RCC 7860 (cell line): ENCODE measurements around the gene TMEM156.

Experiments used
- DNase-seq: peaks from one replicate; pipeline ENCODE4 v3.0.0-alpha.2; 2015; ENCODE audit warnings: low spot score
- FAIRE-seq: peaks from 2 replicates; lab custom pipeline; 2012; peaks lifted over from hg19 to GRCh38; lab: Jason Lieb, UNC

TMEM156 gene

DNA sequence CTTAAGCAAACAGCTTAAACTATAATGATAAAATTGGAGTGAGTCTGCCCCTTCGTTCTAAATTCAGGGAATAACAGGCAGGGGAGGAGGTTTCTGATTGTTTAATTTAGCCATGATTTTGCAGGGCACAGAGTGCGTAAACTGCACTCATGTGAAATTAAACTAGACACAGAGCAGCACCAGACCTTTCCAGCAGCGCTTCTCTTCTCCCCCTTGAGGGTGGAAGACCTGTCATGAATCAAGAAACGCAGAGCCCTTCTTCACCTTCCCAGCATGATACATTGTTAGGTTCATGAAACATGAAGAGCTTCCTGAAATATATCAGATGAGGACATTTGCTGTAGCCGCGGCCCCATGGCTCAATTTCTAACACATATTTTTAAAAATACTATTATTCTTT is 101.5 kb downstream of the TMEM156 start:
- DNase-seq (no peak), FAIRE-seq (no peak)

DNA sequence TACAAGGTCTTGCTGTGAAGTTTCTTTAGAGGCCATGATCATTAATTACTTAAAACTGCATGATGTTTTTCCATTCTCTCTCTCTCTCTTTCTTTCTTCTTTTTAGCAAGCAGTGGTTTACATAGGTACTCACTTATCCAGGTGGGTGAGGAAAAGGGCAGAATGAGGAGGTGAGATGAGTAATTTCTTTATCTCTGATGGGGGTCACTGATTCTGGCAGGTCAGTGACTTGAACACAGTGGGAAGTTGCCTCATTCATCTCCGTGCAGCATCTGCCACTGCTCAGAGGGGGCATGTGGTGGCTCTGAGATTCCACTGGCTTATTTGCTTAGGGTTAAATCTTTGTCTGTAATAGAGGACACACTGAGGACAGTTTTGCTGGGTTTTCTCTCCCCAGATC is 102.0 kb downstream of the TMEM156 start:
- DNase-seq = no peak
- no peak for FAIRE-seq

DNA sequence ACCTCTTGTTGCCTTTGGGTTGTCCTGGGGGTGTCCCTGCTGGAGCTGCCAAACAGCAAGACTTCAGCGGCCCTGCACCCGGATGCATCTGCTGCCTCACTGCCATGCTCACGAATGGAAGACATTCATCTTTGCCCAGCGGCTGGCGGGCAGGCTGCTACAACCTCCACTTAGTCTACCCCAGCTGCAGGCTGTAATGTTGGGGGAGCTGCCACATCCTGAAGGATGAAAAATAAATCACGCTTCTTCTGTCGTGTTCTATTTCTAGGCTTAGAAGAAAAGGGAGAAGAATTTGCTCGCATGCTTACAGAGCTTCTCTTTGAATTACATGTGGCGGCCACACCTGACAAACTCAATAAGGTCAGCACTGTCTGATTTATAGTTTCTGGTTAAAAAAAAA is 103.2 kb downstream of the TMEM156 start:
- no peak for DNase-seq
- no peak for FAIRE-seq

DNA sequence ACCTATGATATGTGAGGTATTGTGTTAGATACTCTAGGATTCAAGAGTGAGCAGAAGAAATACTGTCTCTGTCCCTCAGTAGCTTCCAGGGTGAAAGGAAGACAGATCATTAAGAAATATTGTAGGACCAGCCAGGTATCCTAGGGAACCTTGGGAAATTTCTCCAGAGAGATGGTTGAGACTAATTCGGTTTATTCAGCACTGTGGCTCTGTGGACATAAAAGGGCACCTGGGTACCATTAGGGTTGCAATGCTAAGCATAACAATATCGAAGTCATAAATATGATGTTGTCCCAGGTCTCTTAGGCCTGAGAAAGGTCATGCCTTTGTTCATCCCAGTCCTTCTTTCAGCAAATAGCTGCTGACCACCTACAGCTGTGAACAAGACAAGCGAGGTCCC is 103.6 kb downstream of the TMEM156 start:
- no peak for FAIRE-seq

GRCh38 chr4:38926896-38927295 is 105.3 kb downstream of the TMEM156 start:
- DNase-seq (no peak), FAIRE-seq (no peak)

More for the DNA sequence above, 103.6 kb downstream of the TMEM156 start:
- no peak for DNase-seq

DNA sequence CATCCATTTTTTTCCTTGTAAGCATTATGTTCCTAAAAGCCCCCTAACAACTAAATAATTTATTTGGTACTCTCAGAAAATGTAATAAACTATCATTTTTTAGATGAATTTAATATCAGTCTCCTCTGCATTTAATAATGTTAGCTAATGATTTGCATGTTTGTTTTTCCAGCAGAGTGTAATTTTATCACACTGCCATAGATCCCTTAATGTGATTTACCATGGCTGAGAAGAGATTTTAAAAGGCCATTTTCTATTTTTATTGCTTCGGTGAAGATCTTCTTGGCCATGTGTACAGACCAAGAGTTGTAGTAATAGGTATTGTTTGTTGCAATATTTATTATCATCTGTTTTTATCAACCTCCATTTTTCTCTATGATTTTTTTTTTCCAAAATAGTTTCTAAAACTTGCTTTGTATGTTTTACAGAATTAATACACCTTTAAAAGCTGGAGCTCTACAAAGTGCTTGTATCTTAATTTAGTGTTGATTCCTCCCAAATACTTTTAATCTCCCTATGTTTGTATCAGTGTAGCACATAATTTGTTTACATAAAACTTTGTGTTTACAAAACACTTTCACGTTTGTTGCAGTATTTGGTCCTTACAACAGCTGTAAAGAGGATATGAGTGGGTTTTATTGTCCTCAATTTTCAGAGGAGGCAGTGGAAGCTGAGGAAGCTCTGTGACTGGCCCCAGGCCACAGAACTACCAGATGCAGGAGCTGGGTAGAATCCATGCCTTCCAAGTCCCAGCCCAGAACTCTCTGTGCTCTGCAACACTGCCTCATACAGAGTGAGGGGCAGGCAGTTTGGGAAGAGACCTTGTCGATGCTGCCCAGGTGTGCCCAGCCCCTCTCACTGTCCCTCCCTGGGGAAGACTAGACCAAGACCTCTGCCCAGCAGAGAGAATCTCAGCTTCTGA is 106.5 kb downstream of the TMEM156 start:
- DNase-seq (no peak), FAIRE-seq (no peak)

- FAIRE-seq (no peak), DNase-seq (no peak)
These were observed 107.9 kb downstream of the TMEM156 start for GRCh38 chr4:38924353-38924752.

DNA sequence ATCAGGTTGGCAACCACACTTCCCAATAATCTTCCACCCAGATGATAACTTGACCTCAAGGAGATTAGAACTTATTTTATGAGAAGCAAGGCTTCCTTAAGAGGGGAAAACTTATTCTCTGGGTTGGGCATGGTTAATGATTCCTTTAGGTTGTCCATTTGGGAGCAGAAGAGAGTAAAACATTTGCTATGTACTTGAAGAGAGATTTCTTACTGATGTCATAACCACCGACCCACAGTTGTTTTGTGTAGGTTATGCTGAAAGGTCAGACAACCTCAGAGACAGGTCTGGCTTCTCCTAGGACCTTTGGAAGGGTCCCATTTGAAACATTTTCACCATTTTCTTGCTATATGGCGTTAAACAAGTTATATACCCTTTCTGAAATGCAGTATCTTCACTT is 108.5 kb downstream of the TMEM156 start:
- DNase-seq = no peak
- no peak for FAIRE-seq

GRCh38 chr4:38921151-38921550 is 111.1 kb downstream of the TMEM156 start:
- no peak for DNase-seq
- no peak for FAIRE-seq

- FAIRE-seq = no peak
- DNase-seq = no peak
These were observed 111.5 kb downstream of the TMEM156 start for GRCh38 chr4:38920677-38921076.

DNA sequence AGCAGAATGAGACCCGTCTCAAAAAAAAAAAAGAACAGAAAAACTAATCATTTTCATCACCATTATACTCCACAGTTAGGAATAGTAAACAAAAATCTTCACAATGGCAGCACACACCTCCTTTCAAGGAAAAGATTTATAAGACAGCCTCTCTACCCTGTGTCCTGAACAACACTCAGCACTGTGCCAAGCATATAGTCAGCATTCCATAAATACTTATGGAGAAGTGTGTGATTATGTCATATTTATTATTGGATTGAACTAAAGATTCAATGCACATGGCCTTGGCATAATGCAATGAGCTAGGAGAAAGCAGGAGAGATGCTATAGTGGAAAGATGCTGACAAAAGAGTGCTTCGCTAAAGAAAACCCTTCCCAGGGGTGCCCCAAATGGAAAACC is 112.0 kb downstream of the TMEM156 start:
- DNase-seq (no peak), FAIRE-seq (no peak)

- no peak for DNase-seq
- no peak for FAIRE-seq
These were observed 112.7 kb downstream of the TMEM156 start for GRCh38 chr4:38919494-38919893.

DNA sequence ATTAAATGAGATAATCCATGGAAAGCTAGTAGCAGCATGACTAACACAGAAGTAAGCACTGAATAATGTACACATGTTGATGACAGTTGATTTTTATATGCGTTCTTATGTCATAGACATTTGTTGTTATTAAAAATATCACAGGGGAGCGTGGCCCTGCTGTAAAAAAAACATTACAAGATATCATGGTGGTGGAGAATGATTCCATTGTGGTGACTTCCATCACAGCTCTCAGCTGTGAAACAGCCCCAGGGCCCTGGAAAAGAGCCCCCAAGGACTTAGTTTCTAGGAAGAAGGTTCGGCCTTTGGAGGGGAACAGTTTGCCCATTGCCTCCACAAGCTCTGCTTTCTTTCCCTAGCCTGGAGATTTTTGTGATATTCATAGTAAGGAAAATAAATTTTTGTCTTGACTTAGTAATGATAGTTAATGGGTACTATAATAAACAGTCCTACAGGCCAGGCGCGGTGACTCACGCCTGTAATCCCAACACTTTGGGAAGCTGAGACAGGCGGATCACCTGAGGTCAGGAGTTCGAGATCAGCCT is 114.7 kb downstream of the TMEM156 start:
- FAIRE-seq = no peak
- no peak for DNase-seq
